K562 (cell line): Measurements from ENCODE around the gene SPINT1. TPM values are rescaled to one million over a fixed set of nuclear protein-coding genes. Genes with fewer than 3 reads are reported as not detected.
A peak's percentile ranks its signal among the peaks of the same experiment; 100 is the strongest.

Experiments
- ARID1B ChIP-seq: fragments of 450-650 bp; IDR thresholded peaks from 2 replicates; pipeline ENCODE4 v1.6.1; 2016; ENCODE audit warnings: antibody characterized with exemption, mild to moderate bottlenecking, inconsistent platforms
- ATF1 ChIP-seq, 2 experiments: fragments of 450-650 bp in 1 of 2; IDR thresholded peaks; 2 replicates each; pipeline ENCODE4 v1.6.1; 2016; ENCODE audit warnings: missing compliant biosample characterization in 1 of 2, missing genetic modification characterization in 1 of 2
- CTBP1 ChIP-seq: fragments of 450-650 bp; IDR thresholded peaks from 2 replicates; pipeline ENCODE4 v1.6.1; 2016; ENCODE audit warnings: borderline replicate concordance
- EHMT2 ChIP-seq: fragments of 450-650 bp; IDR thresholded peaks from 2 replicates; pipeline ENCODE4 v1.6.1; 2018; ENCODE audit warnings: antibody characterized with exemption
- EZH2 ChIP-seq: IDR thresholded peaks from 2 replicates; pipeline ENCODE4 v1.6.1; 2012; ENCODE audit warnings: low read depth, mild to moderate bottlenecking, inconsistent platforms, low read length, borderline replicate concordance
- JUND ChIP-seq, 2 experiments: IDR thresholded peaks; 2 replicates in 1 of 2; 3 replicates in 1 of 2; pipeline ENCODE4 v1.6.1; 2011; ENCODE audit warnings: borderline replicate concordance in 2 of 2, low read depth in 2 of 2, low read length in 2 of 2, improper control_type of control experiment in 1 of 2, missing biosample characterization in 1 of 2, missing genetic modification characterization in 1 of 2, missing genetic modification reagents in 1 of 2
- PHB ChIP-seq: fragments of 250-450 bp; sonication (Bioruptor Pico); IDR thresholded peaks from 2 replicates; pipeline ENCODE4 v1.5.0; 2021
- PHF20 ChIP-seq: fragments of 450-650 bp; IDR thresholded peaks from 2 replicates; pipeline ENCODE4 v1.6.1; 2018; ENCODE audit not compliant: partially characterized antibody
- PHF8 ChIP-seq: fragments of 200-600 bp; sonication (generic); IDR thresholded peaks from 2 replicates; pipeline ENCODE4 v1.6.1; 2012; ENCODE audit warnings: mixed run types, mild to moderate bottlenecking, inconsistent platforms, low read length, moderate library complexity, borderline replicate concordance
- POLR2G ChIP-seq: fragments of 200-400 bp; formaldehyde crosslinking; IDR thresholded peaks from 2 replicates; pipeline ENCODE4 v1.6.1; 2017; ENCODE audit warnings: low read depth, mild to moderate bottlenecking, antibody characterized with exemption, low read length, moderate library complexity
- POLR2H ChIP-seq: IDR thresholded peaks from 2 replicates; pipeline ENCODE4 v1.6.1; 2016; ENCODE audit warnings: missing genetic modification characterization, low read depth, mild to moderate bottlenecking, control low read depth, missing compliant biosample characterization, moderate library complexity
- RBM14 ChIP-seq: fragments of 200-400 bp; formaldehyde crosslinking; IDR thresholded peaks from 2 replicates; pipeline ENCODE4 v1.6.1; 2018; ENCODE audit warnings: low read depth, mild to moderate bottlenecking, low read length, moderate library complexity, borderline replicate concordance; ENCODE audit not compliant: insufficient read depth
- RFX5 ChIP-seq: IDR thresholded peaks from 2 replicates; pipeline ENCODE4 v1.6.1; 2011; ENCODE audit warnings: low read depth, mild to moderate bottlenecking, improper control_type of control experiment, low read length
- SETDB1 ChIP-seq: IDR thresholded peaks from one replicate; pipeline ENCODE4 v1.6.1; 2012; ENCODE audit warnings: low read length, control low read depth, inconsistent platforms
- SMAD2 ChIP-seq: fragments of 150-350 bp; IDR thresholded peaks from 2 replicates; pipeline ENCODE4 v1.6.1; 2014; ENCODE audit warnings: low read depth, mild to moderate bottlenecking, low read length
- SMARCA4 ChIP-seq: fragments of 450-650 bp; IDR thresholded peaks from 2 replicates; pipeline ENCODE4 v1.6.1; 2016
- SMARCC2 ChIP-seq: fragments of 450-650 bp; IDR thresholded peaks from 2 replicates; pipeline ENCODE4 v1.6.1; 2017; ENCODE audit warnings: antibody characterized with exemption, moderate library complexity, mild to moderate bottlenecking, low read depth
- ZBTB7A ChIP-seq: IDR thresholded peaks from 2 replicates; pipeline ENCODE4 v1.6.1; 2011; ENCODE audit warnings: low read depth, mild to moderate bottlenecking, low read length, moderate library complexity, borderline replicate concordance; ENCODE audit not compliant: control insufficient read depth
- ZNF140 ChIP-seq: fragments of 250-450 bp; sonication (Bioruptor Pico); IDR thresholded peaks from 2 replicates; pipeline ENCODE4 v1.8.0; 2021; ENCODE audit warnings: moderate library complexity, mild to moderate bottlenecking, inconsistent platforms
- ZNF212 ChIP-seq: fragments of 450-650 bp; formaldehyde crosslinking; IDR thresholded peaks from 2 replicates; pipeline ENCODE4 v1.4.0; 2020; ENCODE audit warnings: mild to moderate bottlenecking
- ZNF282 ChIP-seq: sonication (generic); formaldehyde crosslinking; IDR thresholded peaks from 2 replicates; pipeline ENCODE4 v1.8.1; 2023; ENCODE audit warnings: missing genetic modification reagents
- ZNF384 ChIP-seq: IDR thresholded peaks from 2 replicates; pipeline ENCODE4 v1.6.1; 2012; ENCODE audit warnings: low read depth, low read length, improper control_type of control experiment
- ZNF668 ChIP-seq: fragments of 250-450 bp; sonication (Bioruptor Pico); IDR thresholded peaks from 2 replicates; pipeline ENCODE4 v1.8.0; 2022; ENCODE audit warnings: mild to moderate bottlenecking, inconsistent platforms
- polyA plus RNA-seq, 8 experiments: library from polyadenylated mRNA; depleted of rRNA in 4 of 8; stranded (reverse) in 5 of 8; unstranded in 3 of 8; fragments of >200 nt; fragmentation: Nextera tagmentation in 2 of 8; fragmentation: Illumina TruSeq in 1 of 8; extraction: Ambion mirVana in 2 of 8; extraction: Trizol in 1 of 8; gene quantifications; 2 replicates each; pipeline versions ENCODE4 v1.2.1 to v1.2.3, GENCODE V29; 2011 to 2014; ENCODE audit warnings: inconsistent platforms in 1 of 8, missing spikeins in 1 of 8
- total RNA-seq, 7 experiments: library from RNA; depleted of rRNA in 6 of 7; stranded (reverse); fragments of >200 nt in 6 of 7; fragmentation: Illumina TruSeq in 2 of 7; extraction: Trizol in 2 of 7; gene quantifications; 2 replicates each; pipeline versions ENCODE4 v1.2.1 to v1.2.3, GENCODE V29; 2011 to 2021; ENCODE audit warnings: low replicate concordance in 1 of 7
- TF ChIP-seq, protein P1 (sequence below): fragments of 250-450 bp; sonication (Bioruptor Pico); IDR thresholded peaks from 2 replicates; pipeline ENCODE4 v1.9.0; 2021; ENCODE audit warnings: mild to moderate bottlenecking
- TF ChIP-seq, protein P2 (sequence below): sonication (generic); formaldehyde crosslinking; IDR thresholded peaks from 2 replicates; pipeline ENCODE4 v1.8.0; 2022; ENCODE audit warnings: mild to moderate bottlenecking, missing genetic modification reagents
- TF ChIP-seq, protein P3 (sequence below), 2 experiments: fragments of 450-650 bp in 1 of 2; sonication (generic) in 1 of 2; formaldehyde crosslinking; conservative IDR thresholded peaks; 2 replicates each; pipeline versions ENCODE4 v1.4.0 to v1.8.1; 2020 to 2022; ENCODE audit warnings: mild to moderate bottlenecking in 1 of 2, missing genetic modification reagents in 1 of 2

SPINT1 gene
- total and polyA plus RNA-seq, 9 of the 15 experiments (the other 6 are each of a cell fraction or from before 2014, with no cell fraction given): 0.78 to 4.5 (median 1.5) TPM

DNA sequence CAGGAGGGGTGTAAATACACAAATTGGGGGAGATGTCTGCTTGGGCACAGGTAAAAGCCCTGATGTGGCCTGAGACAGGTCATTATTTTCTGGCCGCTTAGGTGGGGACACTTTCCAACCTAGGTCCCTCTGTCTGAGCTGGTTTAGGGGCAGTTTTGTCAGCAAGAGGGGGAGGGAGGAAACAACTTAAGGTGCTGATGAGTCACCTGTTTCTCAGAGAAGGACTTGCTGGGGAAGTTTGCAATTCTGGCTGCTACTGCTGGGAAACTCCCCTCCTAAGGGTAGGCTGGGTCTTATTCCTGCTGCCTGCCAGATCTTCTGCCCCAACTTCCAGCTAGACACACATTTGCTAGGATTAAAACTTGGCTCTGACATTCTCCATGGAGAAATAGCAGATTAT is 34.9 kb downstream of the SPINT1 start (continued):
- TF ChIP-seq, protein P1, sequence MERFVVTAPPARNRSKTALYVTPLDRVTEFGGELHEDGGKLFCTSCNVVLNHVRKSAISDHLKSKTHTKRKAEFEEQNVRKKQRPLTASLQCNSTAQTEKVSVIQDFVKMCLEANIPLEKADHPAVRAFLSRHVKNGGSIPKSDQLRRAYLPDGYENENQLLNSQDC (CRISPR knock-in tag): no peak
- TF ChIP-seq RBM14: no peak
- TF ChIP-seq, protein P2, sequence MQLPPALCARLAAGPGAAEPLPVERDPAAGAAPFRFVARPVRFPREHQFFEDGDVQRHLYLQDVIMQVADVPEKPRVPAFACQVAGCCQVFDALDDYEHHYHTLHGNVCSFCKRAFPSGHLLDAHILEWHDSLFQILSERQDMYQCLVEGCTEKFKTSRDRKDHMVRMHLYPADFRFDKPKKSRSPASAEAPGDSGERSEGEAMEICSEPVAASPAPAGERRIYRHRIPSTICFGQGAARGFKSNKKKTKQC (CRISPR knock-in tag): no peak
- no peak for TF ChIP-seq ZNF384
- no peak for TF ChIP-seq ZNF282
- TF ChIP-seq EHMT2: no peak
- TF ChIP-seq ZNF140 (CRISPR knock-in tag): no peak
- 0 out of 2 replicates have a peak, but pooled peaks have one; percentile 43 for TF ChIP-seq RFX5
- TF ChIP-seq, protein P3, sequence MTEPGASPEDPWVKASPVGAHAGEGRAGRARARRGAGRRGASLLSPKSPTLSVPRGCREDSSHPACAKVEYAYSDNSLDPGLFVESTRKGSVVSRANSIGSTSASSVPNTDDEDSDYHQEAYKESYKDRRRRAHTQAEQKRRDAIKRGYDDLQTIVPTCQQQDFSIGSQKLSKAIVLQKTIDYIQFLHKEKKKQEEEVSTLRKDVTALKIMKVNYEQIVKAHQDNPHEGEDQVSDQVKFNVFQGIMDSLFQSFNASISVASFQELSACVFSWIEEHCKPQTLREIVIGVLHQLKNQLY (CRISPR knock-in tag; conservative IDR thresholded peaks at IDR 0.05): no peak
- no peak for TF ChIP-seq CTBP1
- no peak for TF ChIP-seq ATF1 (CRISPR knock-in tag; IDR thresholded peaks at IDR 0.05)
- no peak for TF ChIP-seq ATF1 (tag; IDR thresholded peaks at IDR 0.05)
- TF ChIP-seq SMAD2: no peak
- no peak for TF ChIP-seq ZNF668
- TF ChIP-seq POLR2H (tag): no peak
- no peak for TF ChIP-seq POLR2G
- no peak for TF ChIP-seq ZNF212
- no peak for TF ChIP-seq PHB
- TF ChIP-seq PHF8: no peak
- no peak for TF ChIP-seq PHF20
- peak; percentile 83 for TF ChIP-seq JUND (IDR thresholded peaks at IDR 0.05; ENCODE audit: borderline replicate concordance, low read depth, low read length)
- peak; percentile 82; the same call in 1 of the 3 replicates for TF ChIP-seq JUND (tag; IDR thresholded peaks at IDR 0.05; ENCODE audit: borderline replicate concordance, low read depth, low read length)
- peak; percentile 22; the same call in 1 of the 2 replicates for TF ChIP-seq ZBTB7A
- TF ChIP-seq ARID1B: 0 out of 2 replicates have a peak, but pooled peaks have one; percentile 21
- 0 out of 2 replicates have a peak, but pooled peaks have one; percentile 28 for TF ChIP-seq SMARCC2
- TF ChIP-seq SETDB1: no peak
- TF ChIP-seq SMARCA4: peak; percentile 17; the same call in 1 of the 2 replicates
- TF ChIP-seq EZH2: no peak
